Measurements from ENCODE around the gene CNTN5.

CNTN5 gene

GRCh38 chr11:99065121-99065520 lies 44.4 kb downstream of the CNTN5 start:
- DNase-seq (ENCODE audit: low spot score), result no peak
- in situ Hi-C loops (cut with MboI; ENCODE audit: low sequenced_read_pairs, unreplicated experiment), result no loop called here
- no peak for TF ChIP-seq CTCF (IDR thresholded peaks at IDR 0.05; ENCODE audit: borderline replicate concordance, control extremely low read depth, extremely low read depth, insufficient read depth, missing control alignments)

DNA sequence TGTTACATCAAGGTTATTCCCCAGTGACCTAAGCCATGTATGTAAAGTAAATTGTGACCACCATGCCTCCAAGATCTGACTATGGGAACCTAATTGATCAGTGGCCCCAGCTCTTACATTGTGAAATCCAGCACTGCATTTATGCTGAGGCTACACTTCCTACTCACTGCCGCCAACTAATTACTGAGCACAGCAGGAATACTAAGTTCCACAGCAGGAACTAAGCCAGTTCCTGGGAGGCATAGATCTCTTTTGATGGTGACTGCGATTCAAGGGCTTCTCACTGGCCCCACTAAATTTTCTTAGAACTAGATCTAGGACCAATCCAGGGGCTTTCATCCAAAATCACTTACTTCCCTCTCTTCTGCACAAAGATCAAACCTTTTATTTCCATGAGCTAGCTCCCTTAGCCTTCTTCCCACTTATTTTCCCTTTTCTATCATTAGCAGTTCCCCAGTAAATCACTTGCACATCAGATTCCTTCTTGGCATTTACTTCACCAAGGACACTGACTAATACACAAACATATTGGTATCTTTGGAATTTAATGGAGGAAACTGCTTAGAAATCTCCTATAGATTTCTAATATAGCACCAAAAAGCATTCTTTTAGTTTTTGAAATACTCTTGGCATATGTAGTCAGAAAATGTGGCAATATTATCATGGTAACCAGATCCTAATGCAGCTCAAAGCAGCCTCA lies 46.0 kb downstream of the CNTN5 start:
- in situ Hi-C loops (cut with MboI; ENCODE audit: low sequenced_read_pairs, unreplicated experiment), result no loop called here
- TF ChIP-seq CTCF (IDR thresholded peaks at IDR 0.05; ENCODE audit: borderline replicate concordance, control extremely low read depth, extremely low read depth, insufficient read depth, missing control alignments), result no peak

GRCh38 chr11:99068832-99069231 lies 48.1 kb downstream of the CNTN5 start:
- DNase-seq (ENCODE audit: low spot score), result no peak
- in situ Hi-C loops (cut with MboI; ENCODE audit: low sequenced_read_pairs, unreplicated experiment), result no loop called here
- no peak for TF ChIP-seq CTCF (IDR thresholded peaks at IDR 0.05; ENCODE audit: borderline replicate concordance, control extremely low read depth, extremely low read depth, insufficient read depth, missing control alignments)

More for the DNA sequence above, 46.0 kb downstream of the CNTN5 start:
- DNase-seq (ENCODE audit: low spot score), result no peak

DNA sequence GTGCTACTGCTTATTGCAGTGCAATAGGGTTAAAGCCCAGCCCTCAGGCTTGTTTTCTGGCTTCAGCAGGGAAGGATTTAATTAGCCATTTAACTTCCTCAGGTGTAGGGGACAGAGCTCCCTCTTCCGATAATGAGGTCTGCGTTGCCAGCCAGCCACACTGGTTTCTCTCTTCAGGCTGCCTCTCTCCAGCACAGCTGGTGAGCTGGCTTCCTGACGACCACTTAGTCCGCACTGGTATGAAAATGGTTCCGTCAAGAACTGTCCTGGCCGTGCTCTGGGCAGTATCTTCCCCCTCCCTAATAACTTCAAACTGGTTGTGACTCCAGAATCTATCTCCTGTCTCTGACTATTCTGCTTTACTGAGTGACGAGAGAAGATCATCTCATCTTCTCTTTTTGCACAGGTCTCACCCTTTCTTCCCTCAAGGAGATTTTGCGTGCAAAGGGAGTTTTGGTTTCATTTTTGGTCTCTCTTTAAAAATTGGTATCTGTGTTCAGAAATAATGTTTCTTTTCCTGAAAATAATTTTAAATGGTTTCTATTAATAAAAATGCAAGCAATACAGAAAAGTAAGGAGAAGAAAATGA lies 49.2 kb downstream of the CNTN5 start:
- no peak for DNase-seq (ENCODE audit: low spot score)
- no peak for TF ChIP-seq CTCF (IDR thresholded peaks at IDR 0.05; ENCODE audit: borderline replicate concordance, control extremely low read depth, extremely low read depth, insufficient read depth, missing control alignments)
- in situ Hi-C loops (cut with MboI; ENCODE audit: low sequenced_read_pairs, unreplicated experiment), result no loop called here

DNA sequence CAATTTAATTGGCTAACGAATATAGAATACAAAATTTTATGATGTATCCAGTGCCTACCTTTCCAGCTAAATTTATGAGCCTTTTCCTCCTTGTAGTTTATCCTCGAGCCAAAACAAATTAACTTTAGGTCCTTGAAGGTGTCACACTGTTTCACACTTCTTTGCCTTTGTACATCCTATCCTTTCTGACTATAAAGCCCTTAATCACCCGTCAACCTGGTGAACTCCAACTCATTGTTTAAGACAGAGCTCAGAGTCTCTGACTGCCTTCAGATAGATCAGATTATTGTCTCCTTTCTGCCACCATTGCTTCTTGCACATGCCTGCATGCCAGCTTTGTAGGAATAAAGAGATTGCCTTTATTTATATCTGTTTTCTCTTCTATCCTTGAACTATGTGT lies 58.8 kb downstream of the CNTN5 start:
- in situ Hi-C loops (cut with MboI; ENCODE audit: low sequenced_read_pairs, unreplicated experiment), result no loop called here
- TF ChIP-seq CTCF (IDR thresholded peaks at IDR 0.05; ENCODE audit: borderline replicate concordance, control extremely low read depth, extremely low read depth, insufficient read depth, missing control alignments), result no peak
- no peak for DNase-seq (ENCODE audit: low spot score)

- DNase-seq (ENCODE audit: low spot score), result no peak
- in situ Hi-C loops (cut with MboI; ENCODE audit: low sequenced_read_pairs, unreplicated experiment), result no loop called here
These were observed 59.4 kb downstream of the CNTN5 start for GRCh38 chr11:99080154-99080553.

More at GRCh38 chr11:99080154-99080553, 59.4 kb downstream of the CNTN5 start:
- TF ChIP-seq CTCF (IDR thresholded peaks at IDR 0.05; ENCODE audit: borderline replicate concordance, control extremely low read depth, extremely low read depth, insufficient read depth, missing control alignments), result no peak
